ENCODE data around the gene ACIN1.
A peak's percentile ranks its signal among the peaks of the same experiment; 100 is the strongest.

ACIN1 gene

GRCh38 chr14:23009939-23010726 is 84.8 kb downstream of the ACIN1 start, which contains the start of gene C14orf93:
Gene C14orf93 (minus strand): TSS chr14:23010143. CDS start chr14:22999023, 11,120 bp downstream.
- peak; percentile 48 for DNase-seq

GRCh38 chr14:23009483-23009938 is 85.4 kb downstream of the ACIN1 start:
- DNase-seq, result no peak

- no peak for DNase-seq
These were observed 86.1 kb downstream of the ACIN1 start for GRCh38 chr14:23008831-23009230.
